ENCODE results near the gene CAPS2.

Gene CAPS2

GRCh38 chr12:75271576-75271975 lies 58.5 kb downstream of the CAPS2 start:
- Histone ChIP-seq H3K27me3 (ENCODE audit: control insufficient read depth in 2 of 2, insufficient read depth in 2 of 2, low read length in 2 of 2) (no peaks in the 10 kb centered on the region), H3K27ac (ENCODE audit: low read depth in 2 of 2, low read length in 2 of 2) (no peak overlapping the region), H3K9me3 (ENCODE audit: control insufficient read depth in 2 of 2, low read length in 2 of 2) (no peaks in the 10 kb centered on the region), H3K4me1 (ENCODE audit: control insufficient read depth in 2 of 2, insufficient read depth in 2 of 2, low read length in 2 of 2) (no peaks in the 10 kb centered on the region), H3K9ac (ENCODE audit: low read depth in 1 of 2, low read length in 2 of 2) (no peak overlapping the region), H3K36me3 (ENCODE audit: control insufficient read depth in 2 of 2, insufficient read depth in 2 of 2, low read length in 2 of 2) (no peaks in the 10 kb centered on the region), H3K4me3 (ENCODE audit: low read length in 2 of 2) (no peak overlapping the region)

GRCh38 chr12:75270157-75270556 lies 60.0 kb downstream of the CAPS2 start:
- H3K36me3 ChIP-seq (ENCODE audit: control insufficient read depth in 2 of 2, insufficient read depth in 2 of 2, low read length in 2 of 2), result no peaks in the 10 kb centered on the region
- H3K27ac ChIP-seq (ENCODE audit: low read depth in 2 of 2, low read length in 2 of 2), result no peak overlapping the region
- H3K4me3 ChIP-seq (ENCODE audit: low read length in 2 of 2), result no peak overlapping the region

GRCh38 chr12:75269209-75269608 lies 60.9 kb downstream of the CAPS2 start:
- no peak overlapping the region for H3K9ac ChIP-seq (ENCODE audit: low read depth in 1 of 2, low read length in 2 of 2)
- no peaks in the 10 kb centered on the region for H3K9me3 ChIP-seq (ENCODE audit: control insufficient read depth in 2 of 2, low read length in 2 of 2)
- no peak overlapping the region for H3K27ac ChIP-seq (ENCODE audit: low read depth in 2 of 2, low read length in 2 of 2)
- H3K36me3 ChIP-seq (ENCODE audit: control insufficient read depth in 2 of 2, insufficient read depth in 2 of 2, low read length in 2 of 2), result no peaks in the 10 kb centered on the region
- H3K4me1 ChIP-seq (ENCODE audit: control insufficient read depth in 2 of 2, insufficient read depth in 2 of 2, low read length in 2 of 2), result no peaks in the 10 kb centered on the region
- no peaks in the 10 kb centered on the region for H3K27me3 ChIP-seq (ENCODE audit: control insufficient read depth in 2 of 2, insufficient read depth in 2 of 2, low read length in 2 of 2)
- H3K4me3 ChIP-seq (ENCODE audit: low read length in 2 of 2), result no peak overlapping the region

More at GRCh38 chr12:75270157-75270556, 60.0 kb downstream of the CAPS2 start:
- Histone ChIP-seq H3K9me3 (ENCODE audit: control insufficient read depth in 2 of 2, low read length in 2 of 2) (no peaks in the 10 kb centered on the region), H3K27me3 (ENCODE audit: control insufficient read depth in 2 of 2, insufficient read depth in 2 of 2, low read length in 2 of 2) (no peaks in the 10 kb centered on the region), H3K9ac (ENCODE audit: low read depth in 1 of 2, low read length in 2 of 2) (no peak overlapping the region), H3K4me1 (ENCODE audit: control insufficient read depth in 2 of 2, insufficient read depth in 2 of 2, low read length in 2 of 2) (no peaks in the 10 kb centered on the region)

GRCh38 chr12:75260316-75260715 lies 69.8 kb downstream of the CAPS2 start:
- H3K9me3 ChIP-seq (ENCODE audit: control insufficient read depth in 2 of 2, low read length in 2 of 2), result no peaks in the 10 kb centered on the region
- H3K4me3 ChIP-seq (ENCODE audit: low read length in 2 of 2), result no peak overlapping the region
- H3K27me3 ChIP-seq (ENCODE audit: control insufficient read depth in 2 of 2, insufficient read depth in 2 of 2, low read length in 2 of 2), result no peaks in the 10 kb centered on the region
- no peaks in the 10 kb centered on the region for H3K36me3 ChIP-seq (ENCODE audit: control insufficient read depth in 2 of 2, insufficient read depth in 2 of 2, low read length in 2 of 2)
- no peaks in the 10 kb centered on the region for H3K4me1 ChIP-seq (ENCODE audit: control insufficient read depth in 2 of 2, insufficient read depth in 2 of 2, low read length in 2 of 2)
- H3K9ac ChIP-seq (ENCODE audit: low read depth in 1 of 2, low read length in 2 of 2), result no peak overlapping the region
- H3K27ac ChIP-seq (ENCODE audit: low read depth in 2 of 2, low read length in 2 of 2), result no peak overlapping the region

GRCh38 chr12:75259143-75259542 lies 71.0 kb downstream of the CAPS2 start:
- H3K4me1 ChIP-seq (ENCODE audit: control insufficient read depth in 2 of 2, insufficient read depth in 2 of 2, low read length in 2 of 2), result no peaks in the 10 kb centered on the region
- H3K9me3 ChIP-seq (ENCODE audit: control insufficient read depth in 2 of 2, low read length in 2 of 2), result no peaks in the 10 kb centered on the region
- no peaks in the 10 kb centered on the region for H3K27me3 ChIP-seq (ENCODE audit: control insufficient read depth in 2 of 2, insufficient read depth in 2 of 2, low read length in 2 of 2)
- no peak overlapping the region for H3K27ac ChIP-seq (ENCODE audit: low read depth in 2 of 2, low read length in 2 of 2)
- H3K9ac ChIP-seq (ENCODE audit: low read depth in 1 of 2, low read length in 2 of 2), result no peak overlapping the region
- no peak overlapping the region for H3K4me3 ChIP-seq (ENCODE audit: low read length in 2 of 2)
- no peaks in the 10 kb centered on the region for H3K36me3 ChIP-seq (ENCODE audit: control insufficient read depth in 2 of 2, insufficient read depth in 2 of 2, low read length in 2 of 2)

GRCh38 chr12:75257510-75257909 lies 72.6 kb downstream of the CAPS2 start:
- Histone ChIP-seq H3K9me3 (ENCODE audit: control insufficient read depth in 2 of 2, low read length in 2 of 2) (no peaks in the 10 kb centered on the region), H3K4me1 (ENCODE audit: control insufficient read depth in 2 of 2, insufficient read depth in 2 of 2, low read length in 2 of 2) (no peaks in the 10 kb centered on the region), H3K27me3 (ENCODE audit: control insufficient read depth in 2 of 2, insufficient read depth in 2 of 2, low read length in 2 of 2) (no peaks in the 10 kb centered on the region), H3K9ac (ENCODE audit: low read depth in 1 of 2, low read length in 2 of 2) (no peak overlapping the region), H3K36me3 (ENCODE audit: control insufficient read depth in 2 of 2, insufficient read depth in 2 of 2, low read length in 2 of 2) (no peaks in the 10 kb centered on the region), H3K27ac (ENCODE audit: low read depth in 2 of 2, low read length in 2 of 2) (no peak overlapping the region), H3K4me3 (ENCODE audit: low read length in 2 of 2) (no peak overlapping the region)

- no peaks in the 10 kb centered on the region for H3K36me3 ChIP-seq (ENCODE audit: control insufficient read depth in 2 of 2, insufficient read depth in 2 of 2, low read length in 2 of 2)
- H3K4me1 ChIP-seq (ENCODE audit: control insufficient read depth in 2 of 2, insufficient read depth in 2 of 2, low read length in 2 of 2), result no peaks in the 10 kb centered on the region
- H3K27me3 ChIP-seq (ENCODE audit: control insufficient read depth in 2 of 2, insufficient read depth in 2 of 2, low read length in 2 of 2), result no peaks in the 10 kb centered on the region
- no peak overlapping the region for H3K9ac ChIP-seq (ENCODE audit: low read depth in 1 of 2, low read length in 2 of 2)
- H3K9me3 ChIP-seq (ENCODE audit: control insufficient read depth in 2 of 2, low read length in 2 of 2), result no peaks in the 10 kb centered on the region
- no peak overlapping the region for H3K27ac ChIP-seq (ENCODE audit: low read depth in 2 of 2, low read length in 2 of 2)
- H3K4me3 ChIP-seq (ENCODE audit: low read length in 2 of 2), result no peak overlapping the region
Measured at GRCh38 chr12:75245108-75245507, 85.0 kb downstream of the CAPS2 start.

GRCh38 chr12:75239987-75240386 lies 90.1 kb downstream of the CAPS2 start:
- Histone ChIP-seq H3K4me1 (ENCODE audit: control insufficient read depth in 2 of 2, insufficient read depth in 2 of 2, low read length in 2 of 2) (no peaks in the 10 kb centered on the region), H3K36me3 (ENCODE audit: control insufficient read depth in 2 of 2, insufficient read depth in 2 of 2, low read length in 2 of 2) (no peaks in the 10 kb centered on the region), H3K4me3 (ENCODE audit: low read length in 2 of 2) (no peak overlapping the region), H3K27ac (ENCODE audit: low read depth in 2 of 2, low read length in 2 of 2) (no peak overlapping the region), H3K9ac (ENCODE audit: low read depth in 1 of 2, low read length in 2 of 2) (no peak overlapping the region), H3K27me3 (ENCODE audit: control insufficient read depth in 2 of 2, insufficient read depth in 2 of 2, low read length in 2 of 2) (no peaks in the 10 kb centered on the region), H3K9me3 (ENCODE audit: control insufficient read depth in 2 of 2, low read length in 2 of 2) (no peaks in the 10 kb centered on the region)

- Histone ChIP-seq H3K36me3 (ENCODE audit: control insufficient read depth in 2 of 2, insufficient read depth in 2 of 2, low read length in 2 of 2) (no peaks in the 10 kb centered on the region), H3K4me1 (ENCODE audit: control insufficient read depth in 2 of 2, insufficient read depth in 2 of 2, low read length in 2 of 2) (no peaks in the 10 kb centered on the region), H3K4me3 (ENCODE audit: low read length in 2 of 2) (no peak overlapping the region), H3K9me3 (ENCODE audit: control insufficient read depth in 2 of 2, low read length in 2 of 2) (no peaks in the 10 kb centered on the region), H3K27me3 (ENCODE audit: control insufficient read depth in 2 of 2, insufficient read depth in 2 of 2, low read length in 2 of 2) (no peaks in the 10 kb centered on the region), H3K9ac (ENCODE audit: low read depth in 1 of 2, low read length in 2 of 2) (no peak overlapping the region), H3K27ac (ENCODE audit: low read depth in 2 of 2, low read length in 2 of 2) (no peak overlapping the region)
Measured at GRCh38 chr12:75236206-75236605, 93.9 kb downstream of the CAPS2 start.

GRCh38 chr12:75227132-75227531 lies 103.0 kb downstream of the CAPS2 start:
- Histone ChIP-seq H3K27ac (ENCODE audit: low read depth in 2 of 2, low read length in 2 of 2) (no peak overlapping the region), H3K36me3 (ENCODE audit: control insufficient read depth in 2 of 2, insufficient read depth in 2 of 2, low read length in 2 of 2) (no peaks in the 10 kb centered on the region), H3K9me3 (ENCODE audit: control insufficient read depth in 2 of 2, low read length in 2 of 2) (no peaks in the 10 kb centered on the region), H3K4me3 (ENCODE audit: low read length in 2 of 2) (no peak overlapping the region), H3K9ac (ENCODE audit: low read depth in 1 of 2, low read length in 2 of 2) (no peak overlapping the region), H3K27me3 (ENCODE audit: control insufficient read depth in 2 of 2, insufficient read depth in 2 of 2, low read length in 2 of 2) (no peaks in the 10 kb centered on the region), H3K4me1 (ENCODE audit: control insufficient read depth in 2 of 2, insufficient read depth in 2 of 2, low read length in 2 of 2) (no peaks in the 10 kb centered on the region)

Measured in mucosa of rectum (tissue), 2 donors.